Ishikawa (cell line): Measurements from ENCODE around the gene MRTFA.

Experiments
- CEBPB ChIP-seq: IDR thresholded peaks from 2 replicates; pipeline ENCODE4 v1.6.1; 2012
- CREB1 ChIP-seq: IDR thresholded peaks from 2 replicates; pipeline ENCODE4 v1.6.1; 2012; ENCODE audit warnings: low read depth
- EGR1 ChIP-seq: IDR thresholded peaks from 2 replicates; pipeline ENCODE4 v1.6.1; 2012
- EP300 ChIP-seq: IDR thresholded peaks from 2 replicates; pipeline ENCODE4 v1.6.1; 2012; ENCODE audit warnings: borderline replicate concordance
- FOXM1 ChIP-seq: IDR thresholded peaks from 2 replicates; pipeline ENCODE4 v1.6.1; 2012; ENCODE audit warnings: low read depth, borderline replicate concordance
- NFIC ChIP-seq: IDR thresholded peaks from 2 replicates; pipeline ENCODE4 v1.6.1; 2012
- RAD21 ChIP-seq: IDR thresholded peaks from 2 replicates; pipeline ENCODE4 v1.6.1; 2012; ENCODE audit warnings: low read depth
- REST ChIP-seq: IDR thresholded peaks from 2 replicates; pipeline ENCODE4 v1.6.1; 2012; ENCODE audit warnings: low read depth, mild to moderate bottlenecking
- TAF1 ChIP-seq: IDR thresholded peaks from 2 replicates; pipeline ENCODE4 v1.6.1; 2012; ENCODE audit warnings: low read depth, mild to moderate bottlenecking
- TCF12 ChIP-seq: IDR thresholded peaks from 2 replicates; pipeline ENCODE4 v1.6.1; 2012; ENCODE audit warnings: low read depth
- TEAD4 ChIP-seq: IDR thresholded peaks from 2 replicates; pipeline ENCODE4 v1.6.1; 2012
- YY1 ChIP-seq: IDR thresholded peaks from 2 replicates; pipeline ENCODE4 v1.6.1; 2012; ENCODE audit warnings: low read depth
- ZBTB7A ChIP-seq: IDR thresholded peaks from 2 replicates; pipeline ENCODE4 v1.6.1; 2012; ENCODE audit warnings: low read depth
- TF ChIP-seq, protein P1 (sequence below): IDR thresholded peaks from 2 replicates; pipeline ENCODE4 v1.6.1; 2012
- TF ChIP-seq, protein P2 (sequence below): IDR thresholded peaks from 2 replicates; pipeline ENCODE4 v1.6.1; 2012

Gene MRTFA

DNA sequence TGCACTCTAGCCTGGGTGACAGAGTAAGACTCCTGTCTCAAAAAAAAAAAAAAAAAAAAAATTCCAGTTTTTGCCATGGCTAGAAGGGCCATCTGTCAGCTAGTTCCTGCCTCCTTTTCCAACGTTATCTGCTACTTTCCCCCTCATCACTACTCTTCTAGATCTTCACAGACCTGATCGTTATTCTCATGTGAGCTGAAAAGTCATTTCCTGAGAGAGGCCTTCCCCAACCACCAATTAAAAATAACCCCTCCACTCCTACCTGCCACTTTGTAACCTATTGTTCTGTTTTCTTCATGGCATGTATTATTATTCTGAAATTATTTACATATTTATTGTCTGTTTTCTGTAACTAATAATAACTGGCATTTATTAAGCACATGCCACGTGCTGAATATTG, 241.9 kb downstream of the MRTFA start:
- TF ChIP-seq YY1 (no peak), CREB1 (no peak), NFIC (no peak)

GRCh38 chr22:40392618-40393017, 243.9 kb downstream of the MRTFA start:
- TF ChIP-seq TEAD4, result no peak
- TF ChIP-seq CEBPB, result no peak
- TF ChIP-seq CREB1, result no peak
- TF ChIP-seq FOXM1, result no peak
- TF ChIP-seq REST, result no peak
- TF ChIP-seq NFIC, result no peak
- TF ChIP-seq ZBTB7A, result no peak
- no peak for TF ChIP-seq EGR1
- TF ChIP-seq, protein P1, sequence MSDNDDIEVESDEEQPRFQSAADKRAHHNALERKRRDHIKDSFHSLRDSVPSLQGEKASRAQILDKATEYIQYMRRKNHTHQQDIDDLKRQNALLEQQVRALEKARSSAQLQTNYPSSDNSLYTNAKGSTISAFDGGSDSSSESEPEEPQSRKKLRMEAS, result no peak
- no peak for TF ChIP-seq EP300

GRCh38 chr22:40391417-40391816, 245.1 kb downstream of the MRTFA start:
- TF ChIP-seq YY1, result no peak
- no peak for TF ChIP-seq TCF12
- no peak for TF ChIP-seq REST
- no peak for TF ChIP-seq ZBTB7A
- no peak for TF ChIP-seq FOXM1
- TF ChIP-seq EGR1, result no peak
- TF ChIP-seq RAD21, result no peak
- TF ChIP-seq NFIC, result no peak
- TF ChIP-seq CEBPB, result no peak
- no peak for TF ChIP-seq CREB1

GRCh38 chr22:40388231-40388630, 248.3 kb downstream of the MRTFA start:
- TF ChIP-seq ZBTB7A (no peak), CEBPB (no peak), EP300 (no peak), YY1 (no peak), RAD21 (no peak), TCF12 (no peak), TAF1 (no peak), FOXM1 (no peak), NFIC (no peak), EGR1 (no peak)
- TF ChIP-seq, protein P2, sequence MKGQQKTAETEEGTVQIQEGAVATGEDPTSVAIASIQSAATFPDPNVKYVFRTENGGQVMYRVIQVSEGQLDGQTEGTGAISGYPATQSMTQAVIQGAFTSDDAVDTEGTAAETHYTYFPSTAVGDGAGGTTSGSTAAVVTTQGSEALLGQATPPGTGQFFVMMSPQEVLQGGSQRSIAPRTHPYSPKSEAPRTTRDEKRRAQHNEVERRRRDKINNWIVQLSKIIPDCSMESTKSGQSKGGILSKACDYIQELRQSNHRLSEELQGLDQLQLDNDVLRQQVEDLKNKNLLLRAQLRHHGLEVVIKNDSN, result no peak

DNA sequence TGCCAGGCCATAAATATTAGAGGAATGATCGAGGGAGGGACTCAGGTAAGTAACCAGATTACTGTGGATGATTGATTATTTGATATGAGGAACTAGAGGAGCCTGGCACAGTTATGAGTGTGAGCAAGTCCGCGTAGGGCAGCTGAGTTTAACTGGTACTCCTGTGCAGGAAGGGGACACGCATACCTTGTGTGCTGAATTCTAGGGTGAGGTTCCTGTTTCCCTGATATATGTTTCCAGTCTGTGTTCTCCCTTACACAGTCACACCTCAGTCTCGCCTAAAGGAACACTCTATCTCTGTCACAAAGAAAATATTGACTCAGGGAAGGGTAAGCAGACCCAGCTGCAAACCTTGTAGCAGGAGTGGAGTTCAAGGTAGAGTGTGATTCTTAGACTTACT, 248.8 kb downstream of the MRTFA start:
- TF ChIP-seq EGR1 (no peak), REST (no peak), CREB1 (no peak), RAD21 (no peak), EP300 (no peak), NFIC (no peak), TEAD4 (no peak), TAF1 (no peak), CEBPB (no peak), YY1 (no peak), FOXM1 (no peak)
- TF ChIP-seq, protein P2, result no peak
